Lower leg skin (tissue), 4 donors: ENCODE data around the gene ENAH. TPM values are rescaled to one million over a fixed set of nuclear protein-coding genes. Genes with fewer than 3 reads are reported as not detected.

Experiments used
- DNase-seq, 2 donors: peaks; one replicate each; pipeline ENCODE4 v3.0.0-alpha.2; 2019; ENCODE audit warnings: low spot score in 2 of 2
- H3K4me3 ChIP-seq: fragments of 200-600 bp; sonication (generic); 2 replicates; pipeline ENCODE4 v1.5.1; 2017; ENCODE audit warnings: mild to moderate bottlenecking, low read depth; ENCODE audit not compliant: poor library complexity, severe bottlenecking
- POLR2A ChIP-seq, 2 donors: fragments of 450-650 bp; IDR thresholded peaks; one replicate each; pipeline ENCODE4 v1.6.1; 2016 to 2017; ENCODE audit warnings: antibody characterized with exemption in 2 of 2, mild to moderate bottlenecking in 1 of 2, moderate library complexity in 1 of 2
- WGBS, 2 donors: methylation state at CpG; one replicate each; pipeline ENCODE4 v1.1.5; 2018; 5-methylcytosine and 5-hydroxymethylcytosine counted together
- intact Hi-C: fragments of 100-400 bp; cut with DNase I; formaldehyde crosslinking; loops from one replicate; pipeline ENCODE4 v1.15.0; 2023; ENCODE audit warnings: low total_unique reads
- total RNA-seq, 4 donors: library from RNA; depleted of rRNA; stranded (reverse); fragments of >200 nt; gene quantifications; one replicate each; pipeline ENCODE4 v1.1.0, GENCODE V29; 2016
- TF ChIP-seq, protein P1 (sequence below), 3 donors: fragments of 450-650 bp; IDR thresholded peaks; one replicate each; pipeline ENCODE4 v1.5.1; 2016; ENCODE audit warnings: antibody characterized with exemption in 3 of 3, mild to moderate bottlenecking in 3 of 3, moderate library complexity in 2 of 3

Gene ENAH
- total RNA-seq, 4 donors from 2014 or later, result 32.5 to 37.4 (median 35.2) TPM

DNA sequence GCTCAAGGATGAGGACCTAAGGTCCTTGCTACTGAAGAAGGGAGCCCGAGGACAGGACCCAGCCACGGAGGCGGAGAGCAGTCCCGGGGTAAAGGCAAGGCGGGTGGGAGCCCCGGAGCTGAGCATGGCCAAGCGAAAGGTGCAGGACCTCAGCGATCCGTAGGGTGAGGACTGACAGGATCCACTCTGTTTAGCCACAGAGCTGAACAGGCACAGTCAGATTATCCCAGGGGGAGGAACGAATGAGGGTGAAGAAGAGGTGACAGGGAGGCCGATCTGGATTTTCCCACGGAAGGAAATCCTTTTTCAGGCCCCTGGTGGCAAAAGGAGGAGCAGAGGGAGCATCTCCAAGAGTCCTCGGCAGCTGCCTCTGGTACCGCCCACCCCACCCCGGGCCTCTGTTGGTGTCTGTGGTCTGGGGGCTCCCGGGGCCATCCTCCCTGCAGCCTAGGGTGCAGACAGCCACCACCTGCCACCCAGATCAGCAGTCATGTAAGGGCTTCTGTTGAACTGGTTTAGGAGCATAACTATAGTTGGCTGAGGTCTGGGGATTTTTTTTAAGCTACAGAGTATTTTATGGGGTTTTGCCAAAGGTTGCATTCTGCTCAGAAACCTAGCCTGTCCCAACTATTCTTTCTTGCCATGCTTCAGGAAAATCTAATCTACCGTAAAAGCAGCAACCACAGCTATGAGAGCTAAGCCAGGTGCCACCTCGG, 192.7 kb downstream of the ENAH start:
- DNase-seq, result no peak
- WGBS, 2 donors, result 41 to 53% methylated on average over 15 to 18 of the region's 18 CpGs
- no peak overlapping the region for H3K4me3 ChIP-seq
- intact Hi-C loops, result no loop called here
- no peak for TF ChIP-seq POLR2A (IDR thresholded peaks at IDR 0.05)
- TF ChIP-seq, protein P1, sequence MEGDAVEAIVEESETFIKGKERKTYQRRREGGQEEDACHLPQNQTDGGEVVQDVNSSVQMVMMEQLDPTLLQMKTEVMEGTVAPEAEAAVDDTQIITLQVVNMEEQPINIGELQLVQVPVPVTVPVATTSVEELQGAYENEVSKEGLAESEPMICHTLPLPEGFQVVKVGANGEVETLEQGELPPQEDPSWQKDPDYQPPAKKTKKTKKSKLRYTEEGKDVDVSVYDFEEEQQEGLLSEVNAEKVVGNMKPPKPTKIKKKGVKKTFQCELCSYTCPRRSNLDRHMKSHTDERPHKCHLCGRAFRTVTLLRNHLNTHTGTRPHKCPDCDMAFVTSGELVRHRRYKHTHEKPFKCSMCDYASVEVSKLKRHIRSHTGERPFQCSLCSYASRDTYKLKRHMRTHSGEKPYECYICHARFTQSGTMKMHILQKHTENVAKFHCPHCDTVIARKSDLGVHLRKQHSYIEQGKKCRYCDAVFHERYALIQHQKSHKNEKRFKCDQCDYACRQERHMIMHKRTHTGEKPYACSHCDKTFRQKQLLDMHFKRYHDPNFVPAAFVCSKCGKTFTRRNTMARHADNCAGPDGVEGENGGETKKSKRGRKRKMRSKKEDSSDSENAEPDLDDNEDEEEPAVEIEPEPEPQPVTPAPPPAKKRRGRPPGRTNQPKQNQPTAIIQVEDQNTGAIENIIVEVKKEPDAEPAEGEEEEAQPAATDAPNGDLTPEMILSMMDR (IDR thresholded peaks at IDR 0.05), result no peak

DNA sequence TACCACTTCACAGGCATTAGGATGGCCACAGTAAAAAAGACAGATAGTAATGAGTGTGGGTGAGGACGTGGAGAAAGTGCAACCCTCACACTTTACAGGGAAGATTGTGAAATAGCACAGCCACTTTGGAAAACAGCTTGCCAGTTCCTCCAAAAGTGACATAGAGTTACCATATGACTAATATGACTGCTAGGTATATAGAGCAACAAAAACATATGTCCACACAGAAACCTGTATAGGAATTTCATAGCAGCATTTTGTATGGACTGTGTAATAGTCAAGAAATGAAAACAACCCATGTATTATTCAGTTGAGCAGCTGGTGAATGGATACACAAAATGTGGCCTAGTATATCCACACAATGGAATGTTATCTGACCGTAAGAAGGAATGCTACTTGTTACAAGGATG, 194.7 kb downstream of the ENAH start:
- WGBS, 2 donors, result 54 to 60% methylated on average over 2 of the region's 2 CpGs
- DNase-seq, result no peak
- intact Hi-C loops, result no loop called here
- no peak overlapping the region for H3K4me3 ChIP-seq
- TF ChIP-seq POLR2A (IDR thresholded peaks at IDR 0.05), result no peak
- TF ChIP-seq, protein P1 (IDR thresholded peaks at IDR 0.05), result no peak

DNA sequence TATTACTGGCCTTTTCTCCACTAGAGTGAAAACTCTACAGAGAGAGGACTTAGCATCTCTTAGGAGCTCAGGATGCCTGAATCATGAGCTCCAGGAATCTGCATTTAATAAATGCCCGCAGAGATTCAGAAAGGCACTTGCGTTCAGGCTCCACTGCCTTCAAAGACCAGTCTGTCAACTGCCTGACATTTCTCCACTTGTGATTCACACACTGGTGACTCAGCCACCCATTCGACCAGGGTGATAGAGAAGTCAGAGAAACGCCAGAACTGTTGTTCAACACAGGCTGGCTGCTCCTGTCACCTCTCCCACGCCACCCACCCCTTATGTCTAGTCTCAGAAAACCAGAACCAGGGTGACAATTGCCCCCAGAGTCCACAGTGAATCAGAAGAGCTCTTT, 198.2 kb downstream of the ENAH start:
- 25 to 35% methylated on average over 5 of the region's 5 CpGs for WGBS, 2 donors
- TF ChIP-seq, protein P1 (IDR thresholded peaks at IDR 0.05), result no peak
- no peak for TF ChIP-seq POLR2A (IDR thresholded peaks at IDR 0.05)
- DNase-seq, result no peak
- intact Hi-C loops, result no loop called here
- no peak overlapping the region for H3K4me3 ChIP-seq

DNA sequence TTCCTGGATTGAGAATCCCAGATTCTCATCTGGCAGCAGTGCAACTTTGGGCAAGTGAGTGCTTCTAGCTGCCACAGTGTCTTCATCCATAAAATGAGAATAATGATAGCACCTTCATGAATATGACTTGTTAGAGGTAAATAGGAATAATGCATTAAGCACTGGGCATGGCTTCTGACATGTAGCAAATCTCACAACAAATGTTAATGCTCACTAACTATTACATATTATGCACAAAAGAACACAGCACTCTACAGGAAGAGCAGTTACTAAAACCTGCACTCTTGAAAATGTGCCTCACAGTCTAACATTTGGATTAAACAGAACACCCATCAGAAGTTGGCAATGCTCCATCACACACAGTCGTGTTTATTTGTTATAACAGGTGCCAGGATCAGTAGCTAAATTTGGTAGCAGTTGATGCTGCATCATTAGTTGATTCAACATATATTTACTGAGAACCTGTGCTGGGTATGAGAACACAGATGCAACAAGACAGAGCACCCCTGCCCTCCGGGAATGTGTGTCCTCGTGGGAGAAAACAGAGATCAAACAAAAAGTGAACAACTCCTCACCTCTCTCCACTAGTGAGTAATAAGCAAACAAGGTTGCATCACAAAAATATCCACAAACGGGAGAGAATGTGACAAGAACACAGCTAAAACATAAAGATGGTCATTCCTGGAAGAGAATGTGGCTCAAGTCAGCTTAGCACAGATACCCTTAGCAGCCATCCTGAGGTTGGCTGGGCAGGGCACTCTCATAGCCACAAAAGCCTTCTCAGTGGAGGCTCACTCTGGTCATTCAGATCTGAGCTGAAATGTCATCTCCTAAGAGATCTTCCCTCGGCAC, 198.9 kb downstream of the ENAH start:
- TF ChIP-seq, protein P1 (IDR thresholded peaks at IDR 0.05), result no peak
- no peak for TF ChIP-seq POLR2A (IDR thresholded peaks at IDR 0.05)
- intact Hi-C loops, result no loop called here
- H3K4me3 ChIP-seq, result no peak overlapping the region
- WGBS, 2 donors, result 44 to 53% methylated on average over 5 of the region's 5 CpGs
- no peak for DNase-seq

DNA sequence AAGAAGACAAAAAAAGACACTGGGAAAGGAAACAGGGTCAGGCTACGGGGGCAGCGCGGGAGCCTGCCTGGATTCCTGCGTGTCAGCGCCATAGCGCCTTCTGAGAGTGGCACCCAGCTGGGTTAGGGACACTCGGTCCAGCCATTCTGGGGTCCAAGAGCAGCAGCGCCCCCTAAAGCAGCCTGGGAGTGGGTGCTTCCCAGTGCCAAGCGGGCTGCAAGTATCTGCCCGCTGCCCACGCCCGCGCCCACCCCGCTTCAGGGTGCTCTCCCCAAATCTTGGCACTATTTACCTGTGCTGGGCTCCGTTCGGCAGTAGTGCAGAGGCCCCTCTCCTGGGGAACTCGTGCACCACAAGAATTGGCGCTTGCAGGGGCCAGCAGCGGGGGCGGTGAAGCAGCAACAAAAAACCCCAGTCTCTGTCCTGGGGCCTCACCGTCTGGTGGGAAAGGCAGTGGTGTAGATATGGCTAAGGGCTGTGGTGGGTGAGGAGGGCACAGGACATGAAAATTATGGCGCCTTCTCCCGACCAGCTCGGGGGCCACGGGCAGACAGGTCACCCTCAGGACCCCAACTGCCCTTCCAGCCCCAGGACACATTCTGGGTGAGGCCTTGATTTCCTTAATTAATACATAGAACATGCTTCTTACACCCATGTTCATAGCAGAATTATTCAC, 200.9 kb downstream of the ENAH start:
- intact Hi-C loops, result no loop called here
- no peak for DNase-seq
- H3K4me3 ChIP-seq, result no peak overlapping the region
- WGBS, 2 donors, result 85 to 91% methylated on average over 25 of the region's 25 CpGs
- TF ChIP-seq, protein P1 (IDR thresholded peaks at IDR 0.05), result no peak
- TF ChIP-seq POLR2A (IDR thresholded peaks at IDR 0.05), result no peak
